ENCODE data around the gene CPZ.

The CPZ gene

GRCh38 chr4:8543623-8544022 is 48.9 kb upstream of the CPZ start:
- H3K4me1 ChIP-seq (ENCODE audit: control insufficient read depth, insufficient read depth, low read length), result no peaks in the 10 kb centered on the region
- ChIA-PET CTCF (no interaction called here), POLR2A (no interaction called here)
- no peak overlapping the region for H3K4me3 ChIP-seq (ENCODE audit: low read depth, low read length)
- H3K9me3 ChIP-seq (ENCODE audit: control insufficient read depth, insufficient read depth, low read depth, low read length), result no peaks in the 10 kb centered on the region
- no peak overlapping the region for H3K27ac ChIP-seq (ENCODE audit: extremely low read depth, low read depth, low read length)
- TF ChIP-seq HOXD13 (CRISPR knock-in tag; IDR thresholded peaks at IDR 0.05; ENCODE audit: borderline replicate concordance) (no peak), ZNF776 (tag by site-specific recombination; IDR thresholded peaks at IDR 0.05; ENCODE audit: borderline replicate concordance) (no peak), ZNF654 (tag by site-specific recombination; IDR thresholded peaks at IDR 0.05; ENCODE audit: low read depth) (no peak), IKZF3 (tag by site-specific recombination; IDR thresholded peaks at IDR 0.05) (no peak), ZNF600 (tag by site-specific recombination; IDR thresholded peaks at IDR 0.05) (no peak), SCRT1 (tag by site-specific recombination; IDR thresholded peaks at IDR 0.05; ENCODE audit: borderline replicate concordance) (no peak), ZFP37 (tag by site-specific recombination; IDR thresholded peaks at IDR 0.05) (no peak)
- H3K36me3 ChIP-seq (ENCODE audit: control insufficient read depth in 2 of 2, insufficient read depth in 1 of 2, low read length in 2 of 2), result no peaks in the 10 kb centered on the region

GRCh38 chr4:8544282-8544681 is 48.3 kb upstream of the CPZ start:
- CTCF ChIA-PET, result interaction anchor here (0.7 kb wide), 1 partner anchor 27 kb away, joined by 3 read pairs; no protein-coding TSS in a partner anchor
- no peak overlapping the region for H3K27ac ChIP-seq (ENCODE audit: extremely low read depth, low read depth, low read length)

GRCh38 chr4:8544741-8545438 is 47.7 kb upstream of the CPZ start:
- POLR2A ChIA-PET, result no interaction called here
- Histone ChIP-seq H3K4me3 (ENCODE audit: low read depth, low read length) (no peak overlapping the region), H3K27ac (ENCODE audit: extremely low read depth, low read depth, low read length) (no peak overlapping the region), H3K36me3 (ENCODE audit: control insufficient read depth in 2 of 2, insufficient read depth in 1 of 2, low read length in 2 of 2) (no peaks in the 10 kb centered on the region), H3K9me3 (ENCODE audit: control insufficient read depth, insufficient read depth, low read depth, low read length) (no peaks in the 10 kb centered on the region), H3K4me1 (ENCODE audit: control insufficient read depth, insufficient read depth, low read length) (no peaks in the 10 kb centered on the region)
- TF ChIP-seq SALL2 (tag by site-specific recombination; IDR thresholded peaks at IDR 0.05; ENCODE audit: borderline replicate concordance) (no peak), ZNF639 (tag by site-specific recombination; IDR thresholded peaks at IDR 0.05) (no peak), ZNF133 (tag by site-specific recombination; IDR thresholded peaks at IDR 0.05) (no peak), ZNF792 (tag by site-specific recombination; IDR thresholded peaks at IDR 0.05) (no peak), ZNF677 (tag by site-specific recombination; IDR thresholded peaks at IDR 0.05) (no peak), ZNF423 (tag by site-specific recombination; IDR thresholded peaks at IDR 0.05) (no peak), ZNF518A (tag by site-specific recombination; conservative IDR thresholded peaks at IDR 0.05; ENCODE audit: low read depth) (no peak), ZNF311 (tag by site-specific recombination; IDR thresholded peaks at IDR 0.05; ENCODE audit: borderline replicate concordance) (no peak), ZNF501 (tag by site-specific recombination; IDR thresholded peaks at IDR 0.05) (no peak)
- CTCF ChIA-PET, result interaction anchor here (2.9 kb wide), 1 partner anchor 77 kb away, joined by 13 read pairs; no protein-coding TSS in a partner anchor

More at GRCh38 chr4:8544282-8544681, 48.3 kb upstream of the CPZ start:
- Histone ChIP-seq H3K9me3 (ENCODE audit: control insufficient read depth, insufficient read depth, low read depth, low read length) (no peaks in the 10 kb centered on the region), H3K4me1 (ENCODE audit: control insufficient read depth, insufficient read depth, low read length) (no peaks in the 10 kb centered on the region), H3K4me3 (ENCODE audit: low read depth, low read length) (no peak overlapping the region), H3K36me3 (ENCODE audit: control insufficient read depth in 2 of 2, insufficient read depth in 1 of 2, low read length in 2 of 2) (no peaks in the 10 kb centered on the region)
- no peak for TF ChIP-seq ZNF138 (tag by site-specific recombination; IDR thresholded peaks at IDR 0.05; ENCODE audit: borderline replicate concordance)
- peak; percentile 92 for TF ChIP-seq ZNF623 (tag by site-specific recombination; IDR thresholded peaks at IDR 0.05)
- no peak for TF ChIP-seq ZNF423 (tag by site-specific recombination; IDR thresholded peaks at IDR 0.05)
- POLR2A ChIA-PET, result no interaction called here

All from HEK293 (cell line).